K562 (cell line): ENCODE results near the gene IQCE. TPM values are rescaled to one million over a fixed set of nuclear protein-coding genes. Genes with fewer than 3 reads are reported as not detected.

Source experiments
- MECOM ChIP-seq: fragments of 250-450 bp; sonication (Bioruptor Pico); IDR thresholded peaks from 2 replicates; pipeline ENCODE4 v1.8.0; 2022; ENCODE audit warnings: inconsistent platforms
- MEF2A ChIP-seq: IDR thresholded peaks from 2 replicates; pipeline ENCODE4 v1.6.1; 2011; ENCODE audit warnings: low read depth, mild to moderate bottlenecking, low read length, moderate library complexity; ENCODE audit not compliant: control insufficient read depth
- RBM34 ChIP-seq: fragments of 200-400 bp; formaldehyde crosslinking; IDR thresholded peaks from 2 replicates; pipeline ENCODE4 v1.6.1; 2018; ENCODE audit warnings: low read length, borderline replicate concordance; ENCODE audit not compliant: insufficient read depth
- TOE1 ChIP-seq, 2 experiments: fragments of 450-650 bp in 1 of 2; sonication (generic) in 1 of 2; formaldehyde crosslinking in 1 of 2; IDR thresholded peaks; 2 replicates each; pipeline versions ENCODE4 v1.7.1 to v1.8.0; 2016 to 2022; ENCODE audit warnings: borderline replicate concordance in 2 of 2, mild to moderate bottlenecking in 2 of 2, antibody characterized with exemption in 1 of 2, inconsistent platforms in 1 of 2, low read depth in 1 of 2, missing genetic modification reagents in 1 of 2, moderate library complexity in 1 of 2
- ZC3H8 ChIP-seq: fragments of 450-650 bp; IDR thresholded peaks from 2 replicates; pipeline ENCODE4 v1.6.1; 2017
- polyA plus RNA-seq, 8 experiments: library from polyadenylated mRNA; depleted of rRNA in 4 of 8; stranded (reverse) in 5 of 8; unstranded in 3 of 8; fragments of >200 nt; fragmentation: Nextera tagmentation in 2 of 8; fragmentation: Illumina TruSeq in 1 of 8; extraction: Ambion mirVana in 2 of 8; extraction: Trizol in 1 of 8; gene quantifications; 2 replicates each; pipeline versions ENCODE4 v1.2.1 to v1.2.3, GENCODE V29; 2011 to 2014; ENCODE audit warnings: inconsistent platforms in 1 of 8, missing spikeins in 1 of 8
- total RNA-seq, 7 experiments: library from RNA; depleted of rRNA in 6 of 7; stranded (reverse); fragments of >200 nt in 6 of 7; fragmentation: Illumina TruSeq in 2 of 7; extraction: Trizol in 2 of 7; gene quantifications; 2 replicates each; pipeline versions ENCODE4 v1.2.1 to v1.2.3, GENCODE V29; 2011 to 2021; ENCODE audit warnings: low replicate concordance in 1 of 7
- TF ChIP-seq, protein P1 (sequence below): fragments of 450-650 bp; IDR thresholded peaks from one replicate; pipeline ENCODE4 v1.6.1; 2018; ENCODE audit warnings: mild to moderate bottlenecking, moderate library complexity; ENCODE audit not compliant: partially characterized antibody
- TF ChIP-seq, protein P2 (sequence below): sonication (generic); formaldehyde crosslinking; IDR thresholded peaks from 2 replicates; pipeline ENCODE4 v1.8.1; 2023; ENCODE audit warnings: mild to moderate bottlenecking, missing genetic modification reagents
- TF ChIP-seq, protein P3 (sequence below): fragments of 450-650 bp; IDR thresholded peaks from 2 replicates; pipeline ENCODE4 v1.6.1; 2016; ENCODE audit warnings: mild to moderate bottlenecking, moderate library complexity

Gene IQCE
- total and polyA plus RNA-seq, 9 of the 15 experiments (the other 6 are each of a cell fraction or from before 2014, with no cell fraction given) = 0.18 to 8.5 (median 4.2) TPM

DNA sequence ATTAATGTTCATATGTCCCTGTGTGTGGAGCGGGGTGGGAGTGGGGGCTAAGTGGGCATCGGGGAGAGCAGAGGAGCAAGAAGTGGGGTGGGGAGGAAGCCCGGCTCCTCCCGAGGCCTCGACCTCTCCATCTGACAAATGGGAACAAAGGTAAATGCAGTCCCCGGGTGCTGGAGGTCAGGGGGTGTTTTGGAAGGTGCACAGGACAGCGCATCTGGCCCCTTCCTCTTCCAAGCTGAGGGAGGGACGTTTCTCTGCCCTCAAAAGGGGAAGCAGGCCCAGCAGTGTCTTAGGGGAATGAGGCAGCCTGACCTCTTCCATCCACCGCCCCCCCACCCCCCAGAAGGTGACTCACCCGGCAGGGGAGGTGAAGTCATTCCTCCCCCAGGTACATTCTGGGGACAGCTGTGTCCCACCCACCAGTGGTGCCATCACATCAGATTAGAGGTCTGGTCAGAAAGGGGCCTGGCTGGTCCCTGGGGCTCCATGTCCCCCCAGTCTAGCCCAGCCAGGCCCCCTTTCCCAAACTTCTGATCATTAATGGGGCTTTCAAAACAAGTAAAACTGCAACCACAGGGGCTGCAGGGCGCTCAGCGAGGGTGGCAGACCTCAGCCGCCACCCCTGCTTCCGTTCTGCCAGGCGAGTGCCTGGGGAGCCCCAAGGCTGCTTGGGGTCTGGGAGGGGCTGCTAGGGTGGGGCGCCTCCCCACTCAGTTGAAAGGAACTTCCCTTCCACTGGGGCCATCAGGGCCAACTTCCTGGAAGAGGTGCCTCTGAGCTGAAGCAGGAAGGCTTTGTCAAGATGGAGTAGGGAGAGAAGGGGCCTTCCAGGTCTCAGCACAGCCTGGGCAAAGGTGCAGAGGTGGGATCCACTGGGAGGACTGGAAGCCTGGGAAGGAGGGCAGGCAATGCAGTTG, 28.4 kb upstream of the IQCE start (continued):
- TF ChIP-seq, protein P1, sequence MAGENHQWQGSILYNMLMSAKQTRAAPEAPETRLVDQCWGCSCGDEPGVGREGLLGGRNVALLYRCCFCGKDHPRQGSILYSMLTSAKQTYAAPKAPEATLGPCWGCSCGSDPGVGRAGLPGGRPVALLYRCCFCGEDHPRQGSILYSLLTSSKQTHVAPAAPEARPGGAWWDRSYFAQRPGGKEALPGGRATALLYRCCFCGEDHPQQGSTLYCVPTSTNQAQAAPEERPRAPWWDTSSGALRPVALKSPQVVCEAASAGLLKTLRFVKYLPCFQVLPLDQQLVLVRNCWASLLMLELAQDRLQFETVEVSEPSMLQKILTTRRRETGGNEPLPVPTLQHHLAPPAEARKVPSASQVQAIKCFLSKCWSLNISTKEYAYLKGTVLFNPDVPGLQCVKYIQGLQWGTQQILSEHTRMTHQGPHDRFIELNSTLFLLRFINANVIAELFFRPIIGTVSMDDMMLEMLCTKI = no peak
- no peak for TF ChIP-seq TOE1 (IDR thresholded peaks at IDR 0.05; ENCODE audit: borderline replicate concordance)
- TF ChIP-seq TOE1 (CRISPR knock-in tag; IDR thresholded peaks at IDR 0.05; ENCODE audit: borderline replicate concordance, low read depth) = no peak
- no peak for TF ChIP-seq MECOM (CRISPR knock-in tag)
- TF ChIP-seq, protein P2, sequence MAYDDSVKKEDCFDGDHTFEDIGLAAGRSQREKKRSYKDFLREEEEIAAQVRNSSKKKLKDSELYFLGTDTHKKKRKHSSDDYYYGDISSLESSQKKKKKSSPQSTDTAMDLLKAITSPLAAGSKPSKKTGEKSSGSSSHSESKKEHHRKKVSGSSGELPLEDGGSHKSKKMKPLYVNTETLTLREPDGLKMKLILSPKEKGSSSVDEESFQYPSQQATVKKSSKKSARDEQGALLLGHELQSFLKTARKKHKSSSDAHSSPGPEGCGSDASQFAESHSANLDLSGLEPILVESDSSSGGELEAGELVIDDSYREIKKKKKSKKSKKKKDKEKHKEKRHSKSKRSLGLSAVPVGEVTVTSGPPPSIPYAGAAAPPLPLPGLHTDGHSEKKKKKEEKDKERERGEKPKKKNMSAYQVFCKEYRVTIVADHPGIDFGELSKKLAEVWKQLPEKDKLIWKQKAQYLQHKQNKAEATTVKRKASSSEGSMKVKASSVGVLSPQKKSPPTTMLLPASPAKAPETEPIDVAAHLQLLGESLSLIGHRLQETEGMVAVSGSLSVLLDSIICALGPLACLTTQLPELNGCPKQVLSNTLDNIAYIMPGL (CRISPR knock-in tag) = no peak
- TF ChIP-seq ZC3H8 = no peak
- TF ChIP-seq MEF2A = no peak
- TF ChIP-seq, protein P3, sequence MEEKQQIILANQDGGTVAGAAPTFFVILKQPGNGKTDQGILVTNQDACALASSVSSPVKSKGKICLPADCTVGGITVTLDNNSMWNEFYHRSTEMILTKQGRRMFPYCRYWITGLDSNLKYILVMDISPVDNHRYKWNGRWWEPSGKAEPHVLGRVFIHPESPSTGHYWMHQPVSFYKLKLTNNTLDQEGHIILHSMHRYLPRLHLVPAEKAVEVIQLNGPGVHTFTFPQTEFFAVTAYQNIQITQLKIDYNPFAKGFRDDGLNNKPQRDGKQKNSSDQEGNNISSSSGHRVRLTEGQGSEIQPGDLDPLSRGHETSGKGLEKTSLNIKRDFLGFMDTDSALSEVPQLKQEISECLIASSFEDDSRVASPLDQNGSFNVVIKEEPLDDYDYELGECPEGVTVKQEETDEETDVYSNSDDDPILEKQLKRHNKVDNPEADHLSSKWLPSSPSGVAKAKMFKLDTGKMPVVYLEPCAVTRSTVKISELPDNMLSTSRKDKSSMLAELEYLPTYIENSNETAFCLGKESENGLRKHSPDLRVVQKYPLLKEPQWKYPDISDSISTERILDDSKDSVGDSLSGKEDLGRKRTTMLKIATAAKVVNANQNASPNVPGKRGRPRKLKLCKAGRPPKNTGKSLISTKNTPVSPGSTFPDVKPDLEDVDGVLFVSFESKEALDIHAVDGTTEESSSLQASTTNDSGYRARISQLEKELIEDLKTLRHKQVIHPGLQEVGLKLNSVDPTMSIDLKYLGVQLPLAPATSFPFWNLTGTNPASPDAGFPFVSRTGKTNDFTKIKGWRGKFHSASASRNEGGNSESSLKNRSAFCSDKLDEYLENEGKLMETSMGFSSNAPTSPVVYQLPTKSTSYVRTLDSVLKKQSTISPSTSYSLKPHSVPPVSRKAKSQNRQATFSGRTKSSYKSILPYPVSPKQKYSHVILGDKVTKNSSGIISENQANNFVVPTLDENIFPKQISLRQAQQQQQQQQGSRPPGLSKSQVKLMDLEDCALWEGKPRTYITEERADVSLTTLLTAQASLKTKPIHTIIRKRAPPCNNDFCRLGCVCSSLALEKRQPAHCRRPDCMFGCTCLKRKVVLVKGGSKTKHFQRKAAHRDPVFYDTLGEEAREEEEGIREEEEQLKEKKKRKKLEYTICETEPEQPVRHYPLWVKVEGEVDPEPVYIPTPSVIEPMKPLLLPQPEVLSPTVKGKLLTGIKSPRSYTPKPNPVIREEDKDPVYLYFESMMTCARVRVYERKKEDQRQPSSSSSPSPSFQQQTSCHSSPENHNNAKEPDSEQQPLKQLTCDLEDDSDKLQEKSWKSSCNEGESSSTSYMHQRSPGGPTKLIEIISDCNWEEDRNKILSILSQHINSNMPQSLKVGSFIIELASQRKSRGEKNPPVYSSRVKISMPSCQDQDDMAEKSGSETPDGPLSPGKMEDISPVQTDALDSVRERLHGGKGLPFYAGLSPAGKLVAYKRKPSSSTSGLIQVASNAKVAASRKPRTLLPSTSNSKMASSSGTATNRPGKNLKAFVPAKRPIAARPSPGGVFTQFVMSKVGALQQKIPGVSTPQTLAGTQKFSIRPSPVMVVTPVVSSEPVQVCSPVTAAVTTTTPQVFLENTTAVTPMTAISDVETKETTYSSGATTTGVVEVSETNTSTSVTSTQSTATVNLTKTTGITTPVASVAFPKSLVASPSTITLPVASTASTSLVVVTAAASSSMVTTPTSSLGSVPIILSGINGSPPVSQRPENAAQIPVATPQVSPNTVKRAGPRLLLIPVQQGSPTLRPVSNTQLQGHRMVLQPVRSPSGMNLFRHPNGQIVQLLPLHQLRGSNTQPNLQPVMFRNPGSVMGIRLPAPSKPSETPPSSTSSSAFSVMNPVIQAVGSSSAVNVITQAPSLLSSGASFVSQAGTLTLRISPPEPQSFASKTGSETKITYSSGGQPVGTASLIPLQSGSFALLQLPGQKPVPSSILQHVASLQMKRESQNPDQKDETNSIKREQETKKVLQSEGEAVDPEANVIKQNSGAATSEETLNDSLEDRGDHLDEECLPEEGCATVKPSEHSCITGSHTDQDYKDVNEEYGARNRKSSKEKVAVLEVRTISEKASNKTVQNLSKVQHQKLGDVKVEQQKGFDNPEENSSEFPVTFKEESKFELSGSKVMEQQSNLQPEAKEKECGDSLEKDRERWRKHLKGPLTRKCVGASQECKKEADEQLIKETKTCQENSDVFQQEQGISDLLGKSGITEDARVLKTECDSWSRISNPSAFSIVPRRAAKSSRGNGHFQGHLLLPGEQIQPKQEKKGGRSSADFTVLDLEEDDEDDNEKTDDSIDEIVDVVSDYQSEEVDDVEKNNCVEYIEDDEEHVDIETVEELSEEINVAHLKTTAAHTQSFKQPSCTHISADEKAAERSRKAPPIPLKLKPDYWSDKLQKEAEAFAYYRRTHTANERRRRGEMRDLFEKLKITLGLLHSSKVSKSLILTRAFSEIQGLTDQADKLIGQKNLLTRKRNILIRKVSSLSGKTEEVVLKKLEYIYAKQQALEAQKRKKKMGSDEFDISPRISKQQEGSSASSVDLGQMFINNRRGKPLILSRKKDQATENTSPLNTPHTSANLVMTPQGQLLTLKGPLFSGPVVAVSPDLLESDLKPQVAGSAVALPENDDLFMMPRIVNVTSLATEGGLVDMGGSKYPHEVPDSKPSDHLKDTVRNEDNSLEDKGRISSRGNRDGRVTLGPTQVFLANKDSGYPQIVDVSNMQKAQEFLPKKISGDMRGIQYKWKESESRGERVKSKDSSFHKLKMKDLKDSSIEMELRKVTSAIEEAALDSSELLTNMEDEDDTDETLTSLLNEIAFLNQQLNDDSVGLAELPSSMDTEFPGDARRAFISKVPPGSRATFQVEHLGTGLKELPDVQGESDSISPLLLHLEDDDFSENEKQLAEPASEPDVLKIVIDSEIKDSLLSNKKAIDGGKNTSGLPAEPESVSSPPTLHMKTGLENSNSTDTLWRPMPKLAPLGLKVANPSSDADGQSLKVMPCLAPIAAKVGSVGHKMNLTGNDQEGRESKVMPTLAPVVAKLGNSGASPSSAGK = no peak
- TF ChIP-seq RBM34 = no peak
